Suprapubic skin (tissue), 4 donors: ENCODE data around the gene SRSF8.

Experiments
- EP300 ChIP-seq: sonication (generic); formaldehyde crosslinking; IDR thresholded peaks from one replicate; pipeline ENCODE4 v1.6.1; 2017; ENCODE audit warnings: antibody characterized with exemption
- POLR2AphosphoS5 ChIP-seq, 3 donors: sonication (generic); formaldehyde crosslinking; IDR thresholded peaks; one replicate each; pipeline ENCODE4 v1.6.1; 2017; ENCODE audit warnings: antibody characterized with exemption in 3 of 3
- TF ChIP-seq, protein P1 (sequence below), 2 donors: fragments of 200-600 bp in 1 of 2; fragments of 450-650 bp in 1 of 2; sonication (generic) in 1 of 2; IDR thresholded peaks; one replicate each; pipeline ENCODE4 v1.5.1; 2016 to 2019; ENCODE audit warnings: antibody characterized with exemption in 2 of 2, mild to moderate bottlenecking in 1 of 2, moderate library complexity in 1 of 2

GRCh38 chr11:95100856-95101507 lies 34.3 kb downstream of the SRSF8 start:
- TF ChIP-seq, protein P1, sequence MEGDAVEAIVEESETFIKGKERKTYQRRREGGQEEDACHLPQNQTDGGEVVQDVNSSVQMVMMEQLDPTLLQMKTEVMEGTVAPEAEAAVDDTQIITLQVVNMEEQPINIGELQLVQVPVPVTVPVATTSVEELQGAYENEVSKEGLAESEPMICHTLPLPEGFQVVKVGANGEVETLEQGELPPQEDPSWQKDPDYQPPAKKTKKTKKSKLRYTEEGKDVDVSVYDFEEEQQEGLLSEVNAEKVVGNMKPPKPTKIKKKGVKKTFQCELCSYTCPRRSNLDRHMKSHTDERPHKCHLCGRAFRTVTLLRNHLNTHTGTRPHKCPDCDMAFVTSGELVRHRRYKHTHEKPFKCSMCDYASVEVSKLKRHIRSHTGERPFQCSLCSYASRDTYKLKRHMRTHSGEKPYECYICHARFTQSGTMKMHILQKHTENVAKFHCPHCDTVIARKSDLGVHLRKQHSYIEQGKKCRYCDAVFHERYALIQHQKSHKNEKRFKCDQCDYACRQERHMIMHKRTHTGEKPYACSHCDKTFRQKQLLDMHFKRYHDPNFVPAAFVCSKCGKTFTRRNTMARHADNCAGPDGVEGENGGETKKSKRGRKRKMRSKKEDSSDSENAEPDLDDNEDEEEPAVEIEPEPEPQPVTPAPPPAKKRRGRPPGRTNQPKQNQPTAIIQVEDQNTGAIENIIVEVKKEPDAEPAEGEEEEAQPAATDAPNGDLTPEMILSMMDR (IDR thresholded peaks at IDR 0.05): no peak
- TF ChIP-seq POLR2AphosphoS5 (IDR thresholded peaks at IDR 0.05) (no peak), EP300 (no peak)
